Tibial nerve (tissue), 4 donors: ENCODE data around the gene LPIN1. TPM values are rescaled to one million over a fixed set of nuclear protein-coding genes. Genes with fewer than 3 reads are reported as not detected.
A peak's percentile ranks its signal among the peaks of the same experiment; 100 is the strongest.

Source experiments
- DNase-seq, 2 donors: peaks; one replicate each; pipeline ENCODE4 v3.0.0-alpha.2; 2019; ENCODE audit warnings: low spot score in 2 of 2
- H3K27ac ChIP-seq, 4 donors: fragments of 200-600 bp; sonication (generic) in 3 of 4; one replicate each; pipeline ENCODE4 v1.5.1; 2017 to 2019; ENCODE audit warnings: mild to moderate bottlenecking in 1 of 4
- H3K27me3 ChIP-seq, 2 donors: fragments of 200-600 bp; sonication (generic) in 1 of 2; one replicate each; pipeline versions ENCODE4 v1.5.1 to v1.6.0; 2017 to 2019
- H3K36me3 ChIP-seq, 3 donors: fragments of 200-600 bp; sonication (generic); one replicate each; pipeline ENCODE4 v1.5.1; 2018 to 2019
- H3K4me1 ChIP-seq, 4 donors: fragments of 200-600 bp; sonication (generic) in 3 of 4; one replicate each; pipeline ENCODE4 v1.5.1; 2017 to 2019
- H3K4me3 ChIP-seq, 4 donors: fragments of 200-600 bp; sonication (generic) in 3 of 4; one replicate each; pipeline ENCODE4 v1.5.1; 2017 to 2019; ENCODE audit warnings: mild to moderate bottlenecking in 1 of 4, moderate library complexity in 1 of 4
- H3K9me3 ChIP-seq, 4 donors: fragments of 200-600 bp; sonication (generic) in 3 of 4; one replicate each; pipeline ENCODE4 v1.5.1; 2017 to 2019
- EP300 ChIP-seq, 2 donors: sonication (generic); formaldehyde crosslinking; IDR thresholded peaks; one replicate each; pipeline ENCODE4 v1.6.1; 2017; ENCODE audit warnings: antibody characterized with exemption in 2 of 2, mild to moderate bottlenecking in 1 of 2
- POLR2A ChIP-seq, 2 donors: fragments of 450-650 bp; IDR thresholded peaks; one replicate each; pipeline ENCODE4 v1.6.1; 2017; ENCODE audit warnings: antibody characterized with exemption in 2 of 2, mild to moderate bottlenecking in 2 of 2, moderate library complexity in 2 of 2
- WGBS, 2 donors: methylation state at CpG; one replicate each; pipeline ENCODE4 v1.1.5; 2018; 5-methylcytosine and 5-hydroxymethylcytosine counted together
- total RNA-seq, 4 donors: library from RNA; depleted of rRNA; stranded (reverse); fragments of >200 nt; gene quantifications; one replicate each; pipeline ENCODE4 v1.1.0, GENCODE V29; 2016
- TF ChIP-seq, protein P1 (sequence below), 5 experiments: fragments of 200-600 bp in 3 of 5; fragments of 450-650 bp in 2 of 5; sonication (generic) in 3 of 5; IDR thresholded peaks; one replicate each; pipeline ENCODE4 v1.5.1; 2016 to 2019; ENCODE audit warnings: antibody characterized with exemption in 5 of 5, mild to moderate bottlenecking in 3 of 5, moderate library complexity in 2 of 5

LPIN1 gene
- total RNA-seq, 4 donors from 2014 or later, result 170 to 202 (median 172) TPM

DNA sequence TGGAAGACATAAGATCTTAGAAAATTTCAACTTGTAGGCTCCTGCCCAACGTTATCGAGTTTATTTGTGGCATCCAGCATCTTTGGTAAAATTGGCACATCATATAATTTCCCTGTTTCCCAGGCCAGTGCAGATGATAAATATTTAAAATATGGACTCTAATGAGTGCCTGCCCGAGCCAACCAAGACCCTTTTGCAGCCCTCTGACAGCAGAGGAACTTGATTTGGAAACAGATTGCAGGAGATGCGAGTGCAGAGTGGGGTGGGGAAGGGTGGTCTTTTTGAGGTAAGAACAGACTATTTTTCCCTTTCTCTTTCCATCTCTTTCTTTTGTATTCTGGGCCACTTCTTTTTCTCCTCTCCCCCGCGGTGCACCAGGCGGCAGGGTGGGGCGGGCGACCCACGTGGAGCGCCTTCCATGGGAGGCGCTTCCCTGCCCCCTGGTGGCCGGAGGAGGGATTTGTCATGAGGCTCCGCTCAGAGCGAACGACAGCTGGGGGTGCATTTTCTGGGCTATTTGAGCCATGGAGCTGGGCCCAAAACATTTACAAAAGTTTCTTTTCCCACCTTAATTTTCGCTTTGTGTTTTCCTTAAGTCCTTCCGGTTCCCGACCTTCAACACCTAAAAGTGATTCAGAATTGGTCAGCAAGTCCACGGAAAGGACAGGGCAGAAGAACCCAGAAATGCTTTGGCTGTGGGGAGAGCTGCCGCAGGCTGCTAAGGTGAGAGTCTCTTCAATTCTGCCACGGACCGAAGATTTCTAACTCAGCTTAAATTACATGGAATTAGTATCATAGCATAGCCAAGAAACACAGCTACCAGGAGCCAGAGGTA is 32.7 kb downstream of the LPIN1 start:
- Histone ChIP-seq H3K4me1 (peaks cover 0 to 18% (median 11%) of the 10 kb centered on the region in 4 donors), H3K4me3 (peak overlapping the region in 1 of 4 donors; percentile 20), H3K27ac (peak overlapping the region in 2 of 4 donors; percentile 39 to 64), H3K9me3 (no peaks in the 10 kb centered on the region), H3K27me3 (no peaks in the 10 kb centered on the region), H3K36me3 (peaks cover 0 to 58% (median 0%) of the 10 kb centered on the region in 3 donors)
- 23% methylated on average over 23 of the region's 23 CpGs for WGBS, 2 donors
- peak; percentile 72 to 79 for DNase-seq
- TF ChIP-seq, protein P1, sequence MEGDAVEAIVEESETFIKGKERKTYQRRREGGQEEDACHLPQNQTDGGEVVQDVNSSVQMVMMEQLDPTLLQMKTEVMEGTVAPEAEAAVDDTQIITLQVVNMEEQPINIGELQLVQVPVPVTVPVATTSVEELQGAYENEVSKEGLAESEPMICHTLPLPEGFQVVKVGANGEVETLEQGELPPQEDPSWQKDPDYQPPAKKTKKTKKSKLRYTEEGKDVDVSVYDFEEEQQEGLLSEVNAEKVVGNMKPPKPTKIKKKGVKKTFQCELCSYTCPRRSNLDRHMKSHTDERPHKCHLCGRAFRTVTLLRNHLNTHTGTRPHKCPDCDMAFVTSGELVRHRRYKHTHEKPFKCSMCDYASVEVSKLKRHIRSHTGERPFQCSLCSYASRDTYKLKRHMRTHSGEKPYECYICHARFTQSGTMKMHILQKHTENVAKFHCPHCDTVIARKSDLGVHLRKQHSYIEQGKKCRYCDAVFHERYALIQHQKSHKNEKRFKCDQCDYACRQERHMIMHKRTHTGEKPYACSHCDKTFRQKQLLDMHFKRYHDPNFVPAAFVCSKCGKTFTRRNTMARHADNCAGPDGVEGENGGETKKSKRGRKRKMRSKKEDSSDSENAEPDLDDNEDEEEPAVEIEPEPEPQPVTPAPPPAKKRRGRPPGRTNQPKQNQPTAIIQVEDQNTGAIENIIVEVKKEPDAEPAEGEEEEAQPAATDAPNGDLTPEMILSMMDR (IDR thresholded peaks at IDR 0.05), result peak; percentile 93 to 98 (median 96)
- peak in 1 of 2 donors; percentile 49 for TF ChIP-seq EP300 (IDR thresholded peaks at IDR 0.05)
- no peak for TF ChIP-seq POLR2A (IDR thresholded peaks at IDR 0.05)

- TF ChIP-seq EP300 (IDR thresholded peaks at IDR 0.05) (no peak), POLR2A (IDR thresholded peaks at IDR 0.05) (no peak)
- TF ChIP-seq, protein P1 (IDR thresholded peaks at IDR 0.05), result no peak
- no peaks in the 10 kb centered on the region for H3K9me3 ChIP-seq
- H3K27me3 ChIP-seq, result no peaks in the 10 kb centered on the region
- H3K36me3 ChIP-seq, result peaks cover 0 to 71% (median 0%) of the 10 kb centered on the region in 3 donors
- no peak for DNase-seq
- 93 to 94% methylated on average over 3 of the region's 3 CpGs for WGBS, 2 donors
- H3K27ac ChIP-seq, result no peak overlapping the region
- peaks cover 0 to 26% (median 8%) of the 10 kb centered on the region in 4 donors for H3K4me1 ChIP-seq
- no peak overlapping the region for H3K4me3 ChIP-seq
Measured at GRCh38 chr2:11781602-11782001, 35.2 kb downstream of the LPIN1 start.

DNA sequence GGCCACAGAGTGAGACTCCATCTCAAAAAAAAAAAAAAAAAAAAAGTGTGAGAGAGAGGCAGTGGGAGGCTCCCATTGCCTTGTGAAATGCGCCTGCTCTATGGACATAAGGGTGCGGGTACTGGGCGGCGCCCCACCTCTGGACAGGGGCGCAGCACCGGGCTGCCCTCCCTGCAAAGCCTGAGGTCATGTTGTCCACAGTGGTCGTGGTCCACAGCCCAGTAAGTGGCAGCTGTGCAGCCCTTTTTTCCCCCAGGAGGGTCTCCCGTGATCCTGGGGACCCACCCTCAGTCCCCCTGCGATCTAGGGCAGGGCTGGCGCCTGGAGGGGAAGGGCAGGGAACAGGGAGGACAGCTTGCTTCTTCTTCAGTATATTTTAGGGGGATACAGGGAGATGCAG is 37.8 kb downstream of the LPIN1 start:
- peaks cover 0 to 15% (median 0%) of the 10 kb centered on the region in 4 donors for H3K4me1 ChIP-seq
- peaks cover 0 to 98% (median 0%) of the 10 kb centered on the region in 3 donors for H3K36me3 ChIP-seq
- H3K4me3 ChIP-seq, result no peak overlapping the region
- peak overlapping the region in 2 of 4 donors; percentile 10 to 39 for H3K27ac ChIP-seq
- DNase-seq, result no peak
- 81 to 91% methylated on average over 9 to 10 of the region's 10 CpGs for WGBS, 2 donors
- TF ChIP-seq EP300 (IDR thresholded peaks at IDR 0.05) (no peak), POLR2A (IDR thresholded peaks at IDR 0.05) (no peak)
- TF ChIP-seq, protein P1 (IDR thresholded peaks at IDR 0.05), result no peak
- no peaks in the 10 kb centered on the region for H3K9me3 ChIP-seq
- no peaks in the 10 kb centered on the region for H3K27me3 ChIP-seq

DNA sequence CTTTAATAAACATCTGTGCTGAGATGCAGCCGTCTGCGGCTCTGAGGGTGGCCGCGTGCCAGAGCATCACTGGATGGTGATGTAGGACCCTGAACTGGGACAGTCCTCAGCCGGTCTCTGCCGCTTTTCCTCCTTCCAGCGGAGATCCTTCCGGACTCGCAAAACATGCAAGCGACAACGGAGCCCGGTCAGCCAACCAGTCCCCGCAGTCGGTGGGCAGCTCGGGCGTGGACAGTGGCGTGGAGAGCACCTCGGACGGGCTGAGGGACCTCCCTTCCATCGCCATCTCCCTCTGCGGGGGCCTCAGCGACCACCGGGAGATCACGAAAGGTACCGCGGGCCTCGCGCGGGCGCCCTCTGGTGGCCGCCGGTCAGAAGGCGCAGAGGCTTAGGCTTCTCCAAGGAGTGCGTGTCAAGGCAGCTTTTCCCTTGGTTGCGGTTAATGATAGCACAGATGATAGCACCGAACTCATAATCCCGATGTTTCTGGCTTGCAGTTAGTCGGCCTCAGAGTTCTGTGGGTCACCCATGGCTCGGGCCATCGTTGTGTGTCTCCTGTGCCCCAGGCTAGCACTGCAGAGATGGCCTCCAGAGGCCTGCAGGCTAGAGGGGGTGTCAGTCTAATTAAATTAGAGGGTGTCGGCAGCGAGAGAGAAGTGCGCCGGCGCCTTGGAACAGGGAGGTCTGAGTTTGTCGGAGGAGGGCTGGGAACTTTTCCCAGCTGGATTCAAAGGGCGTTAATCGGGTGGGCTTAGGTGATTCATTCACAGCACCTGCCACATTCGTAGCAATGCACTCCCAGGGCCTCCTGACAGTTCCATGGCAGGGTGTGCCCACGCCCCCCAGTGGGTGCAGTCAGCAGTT is 38.5 kb downstream of the LPIN1 start:
- 31% methylated on average over 38 to 45 of the region's 50 CpGs for WGBS, 2 donors
- TF ChIP-seq, protein P1 (IDR thresholded peaks at IDR 0.05), result peak; percentile 89 to 95 (median 91)
- TF ChIP-seq POLR2A (IDR thresholded peaks at IDR 0.05), result no peak
- no peak for DNase-seq

More for the DNA sequence above, 38.5 kb downstream of the LPIN1 start:
- no peaks in the 10 kb centered on the region for H3K9me3 ChIP-seq
- no peaks in the 10 kb centered on the region for H3K27me3 ChIP-seq
- peak overlapping the region in 1 of 4 donors; percentile 38 for H3K4me3 ChIP-seq
- peak overlapping the region in 2 of 4 donors; percentile 10 to 39 for H3K27ac ChIP-seq
- H3K4me1 ChIP-seq, result peaks cover 0 to 12% (median 0%) of the 10 kb centered on the region in 4 donors
- peaks cover 0 to 99% (median 0%) of the 10 kb centered on the region in 3 donors for H3K36me3 ChIP-seq
